HepG2 (cell line): ENCODE measurements around the gene GPR31. TPM values are rescaled to one million over a fixed set of nuclear protein-coding genes. Genes with fewer than 3 reads are reported as not detected.

ENCODE experiments used
- ATAC-seq: fragments of 200-7000 bp; cut with Tn5 transposase; 3 replicates; pipeline ENCODE4 v1.9.1; 2020; ENCODE audit warnings: mild to moderate bottlenecking, moderate library complexity
- BruUV-seq: library from RNA; stranded (reverse); fragments of 400-500 nt; replicated peaks from 2 replicates; lab custom pipeline; 2021; lab: Mats Ljungman, UMichigan
- CTCF ChIA-PET: fragments of 300-600 bp; formaldehyde crosslinking; extraction: SDS; loops from one replicate; lab custom pipeline; 2021; ENCODE audit warnings: low total read pairs, inconsistent platforms, low intra/inter-chr PET ratio; lab: Yijun Ruan, JAX
- POLR2A ChIA-PET: fragments of 350-600 bp; sonication (Branson Sonifier 250); formaldehyde crosslinking; loops from one replicate; lab custom pipeline; 2020; ENCODE audit warnings: antibody characterized with exemption, inconsistent platforms; lab: Yijun Ruan, JAX
- DNase-seq: peaks from one replicate; pipeline ENCODE4 v3.0.0-alpha.2; 2015; ENCODE audit warnings: low spot score
- FAIRE-seq: peaks from 3 replicates; lab custom pipeline; 2011; peaks lifted over from hg19 to GRCh38; lab: Jason Lieb, UNC
- H2AFZ ChIP-seq: one replicate; pipeline ENCODE4 v1.6.1; 2011; ENCODE audit warnings: low read length, inconsistent platforms
- H3K27ac ChIP-seq: fragments of 300-600 bp; 3 replicates; pipeline ENCODE4 v1.8.0; 2011; ENCODE audit warnings: mixed run types, mild to moderate bottlenecking, mixed read lengths, low read length, inconsistent platforms; ENCODE audit not compliant: insufficient read depth; ENCODE audit errors: extremely low read length
- H3K27me3 ChIP-seq, 2 experiments: fragments of 200-600 bp in 1 of 2; 2 replicates in 1 of 2; 3 replicates in 1 of 2; pipeline versions ENCODE4 v1.6.0 to v1.8.0; 2011; ENCODE audit warnings: low read length in 2 of 2, mild to moderate bottlenecking in 2 of 2, moderate library complexity in 2 of 2, inconsistent platforms in 1 of 2; ENCODE audit not compliant: insufficient read depth in 2 of 2, control insufficient read depth in 1 of 2
- H3K36me3 ChIP-seq, 2 experiments: fragments of 200-600 bp in 1 of 2; replicated peaks in 1 of 2; 2 replicates in 1 of 2; 3 replicates in 1 of 2; pipeline versions ENCODE4 v1.5.1 to v1.8.0; 2011; ENCODE audit warnings: low read length in 2 of 2, inconsistent platforms in 1 of 2; ENCODE audit not compliant: insufficient read depth in 2 of 2, control insufficient read depth in 1 of 2
- H3K4me1 ChIP-seq: 2 replicates; pipeline ENCODE4 v1.5.1; 2012; ENCODE audit warnings: low read length, inconsistent platforms; ENCODE audit not compliant: insufficient read depth
- H3K4me2 ChIP-seq: 2 replicates; pipeline ENCODE4 v1.6.0; 2011; ENCODE audit warnings: low read depth, low read length, inconsistent platforms
- H3K4me3 ChIP-seq, 3 experiments: fragments of 200-600 bp in 1 of 3; sonication (generic), shearing (Covaris generic) in 1 of 3; replicated peaks in 1 of 3; 2 replicates each; pipeline ENCODE4 v1.5.1; 2011 to 2016; ENCODE audit warnings: low read length in 3 of 3, inconsistent platforms in 2 of 3, low read depth in 2 of 3, mild to moderate bottlenecking in 2 of 3, control low read depth in 1 of 3, mixed read lengths in 1 of 3; ENCODE audit not compliant: insufficient read depth in 1 of 3
- H3K79me2 ChIP-seq: one replicate; pipeline ENCODE4 v1.6.1; 2011; ENCODE audit warnings: low read length, inconsistent platforms; ENCODE audit not compliant: insufficient read depth
- H3K9ac ChIP-seq: 2 replicates; pipeline ENCODE4 v1.6.0; 2011; ENCODE audit warnings: mild to moderate bottlenecking, low read depth, low read length, inconsistent platforms; ENCODE audit not compliant: insufficient read depth
- H3K9me3 ChIP-seq: 2 replicates; pipeline ENCODE4 v1.5.1; 2012; ENCODE audit warnings: mild to moderate bottlenecking, low read length
- H4K20me1 ChIP-seq: 2 replicates; pipeline ENCODE4 v1.6.0; 2011; ENCODE audit warnings: inconsistent platforms, mild to moderate bottlenecking, low read length, moderate library complexity; ENCODE audit not compliant: insufficient read depth
- AGO1 ChIP-seq: fragments of 200-400 bp; formaldehyde crosslinking; IDR thresholded peaks from 2 replicates; pipeline ENCODE4 v1.6.1; 2017; ENCODE audit warnings: mild to moderate bottlenecking, low read depth, low read length, moderate library complexity; ENCODE audit not compliant: poor library complexity, severe bottlenecking
- ARID5B ChIP-seq: IDR thresholded peaks from 2 replicates; pipeline ENCODE4 v1.4.0; 2020; ENCODE audit warnings: mild to moderate bottlenecking, missing genetic modification reagents
- CREB1 ChIP-seq, 2 experiments: fragments of 450-650 bp in 1 of 2; IDR thresholded peaks; 2 replicates each; pipeline ENCODE4 v1.6.1; 2016 to 2017; ENCODE audit warnings: control low read depth in 1 of 2, mild to moderate bottlenecking in 1 of 2, missing compliant biosample characterization in 1 of 2, missing genetic modification characterization in 1 of 2
- SIN3B ChIP-seq: fragments of 150-350 bp; IDR thresholded peaks from 2 replicates; pipeline ENCODE4 v1.6.1; 2014; ENCODE audit warnings: low read length
- ZFP36L2 ChIP-seq: sonication (generic); formaldehyde crosslinking; IDR thresholded peaks from 2 replicates; pipeline ENCODE4 v1.4.0; 2020; ENCODE audit warnings: missing genetic modification reagents
- ZNF382 ChIP-seq: sonication (generic); formaldehyde crosslinking; IDR thresholded peaks from 2 replicates; pipeline ENCODE4 v1.5.0; 2020; ENCODE audit warnings: missing genetic modification reagents, mild to moderate bottlenecking, borderline replicate concordance
- WGBS: methylation state at CpG from one replicate; pipeline ENCODE4 v1.1.6; 2017; ENCODE audit warnings: low lambda C conversion rate; 5-methylcytosine and 5-hydroxymethylcytosine counted together
- in situ Hi-C: cut with HindIII; loops from 2 replicates; pipeline ENCODE4 v1.10.0; 2017; ENCODE audit warnings: low pct_unique_long_range_greater_than_20kb; ENCODE audit not compliant: extremely low pct_ligation_motif_present
- intact Hi-C: fragments of 100-400 bp; cut with micrococcal nuclease; formaldehyde crosslinking; loops from one replicate; pipeline ENCODE4 v1.10.0; 2022; ENCODE audit not compliant: unreplicated experiment
- polyA plus RNA-seq, 8 experiments: library from polyadenylated mRNA; depleted of rRNA in 3 of 8; stranded (reverse) in 7 of 8; unstranded in 1 of 8; fragments of >200 nt; fragmentation: Illumina TruSeq in 4 of 8; extraction: Trizol in 4 of 8; gene quantifications; 2 replicates each; pipeline versions ENCODE4 v1.2.1 to v1.2.3, GENCODE V29; 2011 to 2016; ENCODE audit warnings: low read depth in 4 of 8, missing spikeins in 1 of 8, mixed read lengths in 1 of 8; ENCODE audit not compliant: insufficient read depth in 1 of 8
- total RNA-seq, 5 experiments: library from RNA; depleted of rRNA; stranded (reverse); fragments of >200 nt; fragmentation: Illumina TruSeq; extraction: Trizol; gene quantifications; 2 replicates each; pipeline ENCODE4 v1.2.3, GENCODE V29; 2016; ENCODE audit warnings: low read depth in 1 of 5

The GPR31 gene
- total and polyA plus RNA-seq, 2 of the 13 experiments (the other 11 are each of a cell fraction or from before 2014, with no cell fraction given) = not detected

GRCh38 chr6:167165858-167166471 lies 8.2 kb upstream of the GPR31 start:
- Histone ChIP-seq H3K27me3 (peaks cover 2 to 49% of the 10 kb centered on the region in 2 experiments; a peak in 4 of 5 replicates), H3K36me3 (no peaks in the 10 kb centered on the region), H3K79me2 (no peaks in the 10 kb centered on the region), H3K4me2 (no peak overlapping the region), H3K9ac (no peak overlapping the region), H3K4me3 (no peak overlapping the region), H3K9me3 (no peaks in the 10 kb centered on the region), H3K27ac (no peak overlapping the region), H3K4me1 (peaks cover 17% of the 10 kb centered on the region), H4K20me1 (no peaks in the 10 kb centered on the region), H2AFZ (no peak overlapping the region)
- CTCF ChIA-PET = no interaction called here
- TF ChIP-seq ZFP36L2 (CRISPR knock-in tag) (no peak), CREB1 (IDR thresholded peaks at IDR 0.05) (peak; percentile 26; the same call in 1 of the 2 replicates), CREB1 (CRISPR knock-in tag; IDR thresholded peaks at IDR 0.05) (no peak), ARID5B (CRISPR knock-in tag) (no peak), ZNF382 (CRISPR knock-in tag) (no peak), AGO1 (no peak), SIN3B (no peak)
- no peak for FAIRE-seq
- intact Hi-C loops (no loop called here), in situ Hi-C loops (no loop called here)
- BruUV-seq = no TSS peak
- POLR2A ChIA-PET = no interaction called here
- DNase-seq = no peak
- WGBS = 5% methylated on average over 2 of the region's 2 CpGs
- no peak for ATAC-seq
